Upper lobe of left lung (tissue), 6 donors: ENCODE results near the gene CENPU. TPM values are rescaled to one million over a fixed set of nuclear protein-coding genes. Genes with fewer than 3 reads are reported as not detected.

Experiments
- ATAC-seq, 2 donors: fragments of 200-7000 bp; cut with Tn5 transposase; one replicate each; pipeline ENCODE4 v1.9.1; 2022; ENCODE audit warnings: mild to moderate bottlenecking in 2 of 2, moderate library complexity in 2 of 2; ENCODE audit not compliant: low FRiP score in 2 of 2
- DNase-seq, 2 donors: peaks; one replicate each; pipeline ENCODE4 v3.0.0-alpha.2; 2019 to 2020
- H3K27ac ChIP-seq, 4 donors: fragments of 200-600 bp; sonication (generic); one replicate each; pipeline ENCODE4 v1.5.1; 2016 to 2019
- H3K27me3 ChIP-seq, 4 donors: fragments of 200-600 bp; sonication (generic); one replicate each; pipeline ENCODE4 v1.5.1; 2017 to 2019
- H3K36me3 ChIP-seq, 4 donors: fragments of 200-600 bp; sonication (generic); one replicate each; pipeline ENCODE4 v1.5.1; 2016 to 2019
- H3K4me1 ChIP-seq, 4 donors: fragments of 200-600 bp; sonication (generic); one replicate each; pipeline ENCODE4 v1.5.1; 2018 to 2019
- H3K4me3 ChIP-seq, 4 donors: fragments of 200-600 bp; sonication (generic); one replicate each; pipeline ENCODE4 v1.5.1; 2017 to 2019; ENCODE audit warnings: mild to moderate bottlenecking in 2 of 4, moderate library complexity in 1 of 4
- H3K9me3 ChIP-seq, 4 donors: fragments of 200-600 bp; sonication (generic); one replicate each; pipeline ENCODE4 v1.5.1; 2018 to 2019
- CTCF ChIP-seq, 6 experiments: fragments of 450-650 bp in 4 of 6; fragments of 200-600 bp in 2 of 6; sonication (generic) in 2 of 6; IDR thresholded peaks; one replicate each; pipeline ENCODE4 v1.5.1; 2016 to 2019; ENCODE audit warnings: antibody characterized with exemption in 6 of 6
- EP300 ChIP-seq, 4 donors: sonication (generic); formaldehyde crosslinking; IDR thresholded peaks; one replicate each; pipeline ENCODE4 v1.5.1; 2017; ENCODE audit warnings: antibody characterized with exemption in 4 of 4, control low read depth in 2 of 4
- POLR2A ChIP-seq, 4 donors: fragments of 450-650 bp; IDR thresholded peaks; one replicate each; pipeline ENCODE4 v1.5.1; 2016 to 2017; ENCODE audit warnings: antibody characterized with exemption in 4 of 4, mild to moderate bottlenecking in 2 of 4
- POLR2AphosphoS5 ChIP-seq, 2 donors: sonication (generic); formaldehyde crosslinking; IDR thresholded peaks; one replicate each; pipeline ENCODE4 v1.5.1; 2017; ENCODE audit warnings: antibody characterized with exemption in 2 of 2
- WGBS, 2 donors: methylation state at CpG; one replicate each; pipeline ENCODE4 v1.1.5; 2017 to 2018; 5-methylcytosine and 5-hydroxymethylcytosine counted together
- total RNA-seq, 6 donors: library from RNA; depleted of rRNA in 4 of 6; stranded (reverse); fragments of >200 nt in 4 of 6; gene quantifications; one replicate each; pipeline versions ENCODE4 v1.1.0 to v1.2.1, GENCODE V29; 2016 to 2021
- donor health status: DM: no; HTN: no; CAD: no; lungs with moderate emphysema.
- donor health status: DM: no; HTN: yes; CAD: no; lungs with severe emphysema.

CENPU gene
- total RNA-seq, 6 donors from 2014 or later = 0.44 to 5.5 (median 3.5) TPM; not detected in 1

- peaks cover 34 to 54% (median 42%) of the 10 kb centered on the region in 4 donors for H3K4me1 ChIP-seq
- H3K9me3 ChIP-seq = no peaks in the 10 kb centered on the region
- 36 to 39% methylated on average over 6 of the region's 6 CpGs for WGBS, 2 donors
- ATAC-seq = no peak
- peaks cover 0 to 3% (median 0%) of the 10 kb centered on the region in 4 donors for H3K36me3 ChIP-seq
- TF ChIP-seq EP300 (IDR thresholded peaks at IDR 0.05) (no peak), CTCF (IDR thresholded peaks at IDR 0.05) (no peak), POLR2AphosphoS5 (IDR thresholded peaks at IDR 0.05) (no peak), POLR2A (IDR thresholded peaks at IDR 0.05) (no peak)
- H3K4me3 ChIP-seq = no peak overlapping the region
- H3K27ac ChIP-seq = peak overlapping the region in 2 of 4 donors; percentile 13 to 20
- no peaks in the 10 kb centered on the region for H3K27me3 ChIP-seq
- DNase-seq = no peak
Measured at GRCh38 chr4:184645904-184646610, 87.8 kb downstream of the CENPU start.

- TF ChIP-seq CTCF (IDR thresholded peaks at IDR 0.05) (no peak), POLR2A (IDR thresholded peaks at IDR 0.05) (no peak), EP300 (IDR thresholded peaks at IDR 0.05) (no peak), POLR2AphosphoS5 (IDR thresholded peaks at IDR 0.05) (no peak)
- Histone ChIP-seq H3K27me3 (no peaks in the 10 kb centered on the region), H3K4me3 (no peak overlapping the region), H3K27ac (peak overlapping the region in 1 of 4 donors; percentile 20), H3K9me3 (no peaks in the 10 kb centered on the region), H3K36me3 (peaks cover 0 to 3% (median 0%) of the 10 kb centered on the region in 4 donors), H3K4me1 (peaks cover 28 to 45% (median 35%) of the 10 kb centered on the region in 4 donors)
- WGBS, 2 donors = 82 to 83% methylated on average over 9 of the region's 9 CpGs
- DNase-seq (no peak), ATAC-seq (no peak)
Measured at GRCh38 chr4:184644553-184645307, 89.2 kb downstream of the CENPU start.

Other genes with a start within 250 kb of the CENPU start
- 10 to 100 TPM in 4 of 6 donors, 1 to 10 TPM in 2; 7.0 to 25.5 (median 15.0) TPM for gene CASP3, start 84.6 kb downstream of the CENPU start, total RNA-seq
- gene PRIMPOL, start 84.4 kb downstream of the CENPU start, total RNA-seq = 10 to 100 TPM in 5 of 6 donors, 1 to 10 TPM in 1; 7.0 to 21.0 (median 13.3) TPM
- gene ACSL1, start 91.9 kb upstream of the CENPU start, total RNA-seq = 100 to 1,000 TPM; 208 to 306 (median 234) TPM